ENCODE data around the gene PEX14. TPM values are rescaled to one million over a fixed set of nuclear protein-coding genes. Genes with fewer than 3 reads are reported as not detected.

The PEX14 gene
- total RNA-seq, 2 experiments from 2014 or later, result 19.6 to 19.9 TPM

DNA sequence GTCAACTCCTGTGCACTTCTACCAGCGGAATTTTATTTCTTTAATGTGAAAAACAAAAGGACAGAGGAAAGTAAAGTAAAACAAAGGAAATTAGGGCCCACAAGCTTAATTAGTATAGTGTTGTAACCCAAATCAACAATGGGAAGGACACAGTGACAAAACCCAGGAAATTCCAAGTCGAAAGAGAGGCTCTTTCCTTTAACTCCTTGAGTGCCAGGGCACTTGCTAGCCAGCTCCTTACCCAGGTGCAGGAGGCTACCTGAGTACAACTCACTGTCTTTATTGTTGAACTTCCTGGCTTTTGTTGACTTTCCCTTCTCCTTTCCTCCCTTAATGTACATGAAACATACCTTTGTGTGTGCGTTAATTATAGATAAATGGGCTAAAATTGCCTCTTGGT, 55.0 kb downstream of the PEX14 start:
- ChIA-PET POLR2A (no interaction called here), CTCF (no interaction called here)

DNA sequence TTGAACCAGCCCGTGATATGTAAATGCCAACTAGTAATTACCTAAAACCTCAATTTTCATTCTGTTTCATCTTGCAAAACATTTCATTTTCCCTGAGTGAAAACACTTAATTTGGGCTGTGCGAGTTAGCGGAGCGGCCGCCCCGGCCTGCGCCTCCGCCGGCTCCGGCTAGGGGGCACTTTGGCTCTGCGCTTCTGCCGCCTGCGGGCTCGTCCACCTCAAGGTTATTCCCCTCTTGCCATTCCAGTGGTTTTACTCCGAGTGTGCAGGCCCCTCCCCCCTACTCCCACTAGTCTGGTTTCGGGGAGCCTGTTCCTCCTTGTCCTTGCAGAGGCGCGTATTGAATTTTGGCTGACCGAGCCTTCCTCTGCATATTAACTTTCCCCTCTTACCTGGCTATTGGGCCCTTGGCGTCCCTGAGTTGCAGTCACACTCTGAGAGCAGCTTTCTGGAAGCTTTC, 55.6 kb downstream of the PEX14 start:
- ChIA-PET POLR2A (no interaction called here), CTCF (no interaction called here)

DNA sequence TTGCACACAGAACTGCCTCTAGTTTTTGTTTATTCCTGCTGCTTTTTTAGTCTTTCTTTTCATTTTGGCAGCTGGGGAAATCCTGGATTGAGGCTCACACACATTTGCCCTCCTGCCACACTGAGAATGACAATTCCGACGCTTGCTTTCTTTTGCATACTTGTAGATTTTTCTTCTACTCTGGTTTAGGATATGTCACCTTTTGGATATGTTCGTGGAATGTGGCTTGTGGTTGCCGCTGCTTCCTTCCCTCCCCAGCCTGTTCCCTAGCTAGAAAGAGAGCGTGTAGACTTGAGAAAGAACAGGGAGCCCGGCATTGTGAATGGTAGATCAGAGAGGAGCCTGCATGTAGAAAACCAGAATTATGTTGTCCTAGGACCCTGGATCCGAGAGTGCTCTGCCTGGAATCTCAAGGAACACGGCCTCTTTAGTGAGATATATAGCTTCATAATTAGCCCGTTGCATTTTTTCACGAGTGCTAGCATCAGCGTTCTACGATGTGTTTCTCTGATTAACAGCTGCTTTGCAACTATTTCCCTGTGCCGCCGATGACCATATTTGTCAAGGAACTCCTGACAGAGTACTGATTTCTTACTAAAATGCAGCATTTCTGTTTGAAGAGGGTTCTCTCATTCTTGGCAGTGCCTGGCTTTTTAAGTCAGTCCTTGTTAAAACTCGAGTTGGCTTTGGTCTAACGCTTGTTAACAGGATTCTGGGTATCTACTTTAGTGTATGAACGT, 56.2 kb downstream of the PEX14 start:
- CTCF ChIA-PET, result no interaction called here
- POLR2A ChIA-PET, result no interaction called here

DNA sequence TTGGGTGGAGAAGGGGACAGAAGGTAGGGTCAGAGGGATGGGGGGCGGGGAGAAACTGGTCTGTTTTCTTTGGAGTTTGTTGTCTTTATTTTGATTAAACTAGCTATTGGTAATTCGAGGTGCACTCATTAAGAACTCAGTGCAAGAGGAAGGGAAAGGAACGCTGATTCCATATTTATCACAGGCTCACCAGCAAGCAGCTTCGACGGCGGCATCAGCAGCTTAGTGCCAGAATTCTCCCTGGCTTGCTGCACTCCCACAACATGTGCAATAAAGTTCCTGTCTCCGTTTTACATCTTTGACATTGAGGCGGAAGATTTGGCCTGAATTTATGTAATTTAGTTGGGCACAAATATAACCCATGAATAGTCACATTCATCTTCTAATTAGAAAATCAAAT, 57.6 kb downstream of the PEX14 start:
- CTCF ChIA-PET, result no interaction called here
- POLR2A ChIA-PET, result no interaction called here

DNA sequence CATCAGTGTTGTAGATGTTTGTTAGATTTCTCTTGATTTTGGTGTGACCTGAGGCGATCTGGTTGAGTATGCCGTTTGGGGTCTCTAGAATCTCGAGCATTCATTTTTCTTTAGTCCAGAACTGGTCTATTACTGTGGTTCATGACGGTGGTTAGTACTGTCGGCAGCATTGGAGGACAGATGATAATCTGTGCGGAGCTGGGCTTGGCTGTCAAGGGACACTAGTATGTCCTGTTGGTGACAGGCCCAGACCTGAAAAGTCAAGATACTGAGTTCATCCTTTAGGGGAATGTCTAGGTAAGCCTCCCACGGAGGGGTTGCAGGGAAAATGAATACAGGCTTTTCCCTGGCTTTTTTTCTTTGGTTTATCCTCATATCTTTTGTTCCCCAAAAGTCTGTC, 59.8 kb downstream of the PEX14 start:
- CTCF ChIA-PET, result no interaction called here
- POLR2A ChIA-PET, result no interaction called here

DNA sequence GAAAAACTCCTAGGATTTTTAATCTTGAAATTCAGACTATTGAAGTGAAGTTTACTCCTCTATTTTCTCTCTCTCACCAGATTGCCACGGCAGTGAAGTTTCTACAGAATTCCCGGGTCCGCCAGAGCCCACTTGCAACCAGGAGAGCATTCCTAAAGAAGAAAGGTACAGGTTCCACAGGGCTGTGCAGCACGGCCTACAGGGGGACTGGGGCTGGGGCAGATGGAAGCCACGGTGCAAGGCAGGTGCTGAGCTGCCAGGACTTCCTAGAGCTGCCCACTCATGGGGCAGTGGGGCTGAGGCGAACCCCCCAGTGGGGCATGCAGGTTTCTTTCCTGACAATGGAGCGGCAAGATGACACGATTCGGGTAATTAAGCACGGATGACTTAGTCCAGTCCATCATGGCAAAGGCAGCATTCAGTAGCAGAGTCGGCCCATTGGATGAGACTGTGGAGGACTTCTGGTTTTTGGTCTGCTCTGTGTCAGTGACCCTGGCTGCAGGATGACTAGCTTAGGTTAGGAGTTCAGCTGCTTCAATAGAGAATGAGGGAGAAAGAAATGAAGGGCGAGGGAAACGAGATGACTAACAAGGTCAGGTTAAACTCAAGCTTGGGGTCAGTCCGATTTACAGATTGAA, 61.5 kb downstream of the PEX14 start:
- POLR2A ChIA-PET, result no interaction called here
- CTCF ChIA-PET, result interaction anchor here (2.0 kb wide), 1 partner anchor 28 kb away, joined by 9 read pairs; no protein-coding TSS in a partner anchor

DNA sequence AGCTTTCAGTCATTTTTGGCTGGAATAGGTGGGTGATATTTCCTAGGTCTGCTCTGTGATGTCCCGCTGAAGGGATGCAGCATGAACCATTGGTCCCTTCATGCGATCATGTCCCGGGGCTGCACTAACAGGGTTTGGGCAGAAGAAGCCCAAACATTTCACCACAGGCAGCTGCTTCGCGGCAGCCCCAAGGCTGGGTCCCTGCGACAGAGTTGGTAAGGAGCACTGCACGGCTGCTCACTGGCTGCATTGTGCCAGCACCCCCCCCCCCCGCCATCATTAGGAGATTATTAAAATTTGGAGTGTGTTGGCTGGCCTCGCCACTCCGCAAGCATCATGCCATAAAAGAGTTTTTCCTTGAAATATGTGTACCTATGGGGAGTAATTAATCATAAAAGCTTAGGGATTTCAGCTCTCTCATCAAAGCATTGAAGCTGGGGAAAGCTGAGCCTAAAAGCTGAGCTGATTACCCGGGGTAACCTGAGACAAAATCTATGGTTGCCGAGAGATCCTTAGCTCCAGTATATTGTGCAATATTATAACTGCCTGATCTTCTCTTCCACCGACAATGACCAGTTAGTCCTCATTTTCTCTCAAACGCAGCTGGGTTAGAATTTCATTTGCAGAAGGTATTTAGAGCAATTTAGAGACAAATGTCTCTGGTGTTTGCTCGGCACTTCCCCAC, 62.5 kb downstream of the PEX14 start:
- POLR2A ChIA-PET, result no interaction called here
- CTCF ChIA-PET, result interaction anchor here (2.0 kb wide), 1 partner anchor 29 kb away, joined by 9 read pairs; no protein-coding TSS in a partner anchor

DNA sequence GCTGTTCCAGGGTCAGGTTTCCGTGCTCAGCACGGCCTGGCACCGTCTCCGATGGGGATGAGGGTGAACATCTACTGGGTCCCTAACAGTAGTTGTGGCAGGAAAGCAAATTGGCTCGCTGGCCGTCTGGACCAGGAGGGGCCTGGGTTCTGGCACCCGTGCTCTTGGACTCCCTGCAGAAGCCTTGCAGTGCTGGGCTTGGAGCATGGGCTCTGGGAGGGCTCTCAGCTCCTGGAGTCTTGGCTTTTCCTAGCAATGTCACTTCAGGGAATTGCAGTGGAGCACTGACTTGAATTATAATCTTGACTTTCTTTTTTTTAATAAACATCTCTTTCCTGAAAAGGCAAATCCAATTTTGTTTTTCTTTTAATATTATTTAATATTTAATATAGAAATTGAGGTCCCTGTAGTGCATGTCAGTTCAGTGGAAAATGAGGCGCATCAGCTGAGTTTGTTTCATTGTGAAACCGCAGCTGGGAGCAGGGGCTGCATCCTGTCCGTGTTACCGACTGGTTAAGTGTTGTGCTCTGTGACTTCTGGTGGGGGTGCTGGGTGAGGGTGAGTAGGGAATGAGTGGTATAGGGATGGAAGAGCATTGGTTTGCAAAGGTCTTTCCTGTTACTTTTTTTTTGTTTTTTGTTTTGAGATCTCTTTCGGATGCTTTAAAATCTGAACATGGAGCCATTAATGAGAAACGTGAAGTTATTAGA, 64.1 kb downstream of the PEX14 start:
- CTCF ChIA-PET, result no interaction called here
- POLR2A ChIA-PET, result no interaction called here

DNA sequence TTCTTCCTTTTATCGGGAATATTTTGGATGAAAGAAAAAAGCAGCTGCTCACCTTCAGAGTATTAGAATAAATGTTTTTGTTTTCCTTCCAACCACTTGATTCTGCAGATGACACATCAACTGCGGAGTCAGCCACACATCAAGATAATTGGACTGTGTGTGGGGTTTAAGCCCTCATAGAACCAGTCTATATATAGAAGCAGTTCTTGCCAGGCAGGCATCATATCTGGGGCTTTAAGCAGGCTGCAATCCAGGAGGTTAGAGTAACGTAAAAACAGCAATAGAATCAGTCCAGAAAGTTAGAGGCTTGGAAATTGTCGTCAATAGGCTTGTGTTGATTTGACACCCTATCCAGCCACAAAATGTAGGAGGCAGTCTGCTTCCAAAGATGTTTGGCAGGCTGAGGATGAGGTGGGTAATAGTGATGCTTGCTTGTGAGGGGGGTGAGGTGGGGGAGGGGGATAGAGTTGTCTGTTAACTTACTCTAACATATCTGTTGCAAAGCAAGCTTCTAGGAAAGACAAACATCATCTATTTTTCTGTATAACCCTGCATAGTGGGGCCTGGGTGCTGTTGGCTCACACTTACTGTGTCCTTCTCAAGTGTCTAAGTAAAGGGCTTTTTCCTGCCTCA, 64.8 kb downstream of the PEX14 start:
- ChIA-PET POLR2A (no interaction called here), CTCF (interaction anchor here (0.6 kb wide), 1 partner anchor 371 kb away, joined by 3 read pairs; no protein-coding TSS in a partner anchor)

DNA sequence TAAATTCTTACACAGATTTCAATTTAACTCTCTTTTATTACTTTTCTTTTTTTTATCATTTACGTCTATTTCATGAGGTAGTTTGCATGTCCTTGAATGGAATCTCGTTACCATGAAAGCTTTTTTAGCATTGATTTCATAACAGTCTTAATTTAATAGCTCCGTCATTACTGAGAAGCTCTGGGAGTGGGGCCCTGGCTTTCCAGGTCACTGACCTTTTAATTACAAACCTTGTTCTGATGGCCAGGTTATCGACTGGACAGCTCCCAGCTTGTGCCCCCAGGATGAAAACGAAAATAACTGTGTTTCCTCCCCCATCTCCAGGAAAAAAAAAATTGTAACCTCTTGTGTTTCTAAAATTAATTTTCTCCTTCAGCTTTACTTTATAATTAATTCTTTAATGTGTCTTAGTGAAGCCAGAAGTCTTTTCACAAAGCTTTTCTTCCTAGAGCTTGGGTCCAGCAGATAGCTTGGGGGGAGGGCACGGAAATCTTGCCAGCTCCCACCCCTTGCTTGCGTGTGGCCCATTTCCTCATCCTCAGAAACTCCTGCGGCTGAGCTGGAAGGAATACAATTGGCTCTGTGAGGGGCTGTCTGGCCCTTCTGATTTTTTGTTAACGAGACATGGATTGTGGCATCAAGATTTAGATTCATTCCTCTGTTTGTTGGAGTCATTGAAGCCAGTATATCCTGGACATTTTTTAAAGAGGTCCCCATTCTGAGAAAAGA, 65.7 kb downstream of the PEX14 start:
- CTCF ChIA-PET, result interaction anchor here (0.6 kb wide), 2 partner anchors 370 to 443 kb away, joined by 3 read pairs; no protein-coding TSS in a partner anchor
- POLR2A ChIA-PET, result no interaction called here

DNA sequence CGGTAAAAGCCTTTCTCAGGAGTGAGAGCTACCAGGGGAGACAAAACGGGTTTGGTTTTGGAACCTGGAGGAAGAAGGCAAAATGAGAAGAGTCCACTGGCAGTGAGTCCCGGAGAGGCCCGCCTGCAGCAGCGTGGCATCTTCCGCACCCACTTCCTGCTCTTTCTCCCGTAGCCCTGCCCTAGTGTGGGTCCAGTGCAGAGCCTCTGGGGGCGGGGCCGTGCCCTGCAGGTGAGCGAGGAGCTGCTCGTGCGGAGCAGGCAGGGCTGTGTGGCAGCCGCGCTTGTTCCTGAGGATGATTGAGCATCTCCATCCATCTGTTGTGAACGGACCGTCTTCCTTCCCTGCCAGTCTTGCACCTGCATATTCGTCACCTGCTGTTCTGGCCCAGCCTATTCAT, 66.5 kb downstream of the PEX14 start:
- ChIA-PET CTCF (no interaction called here), POLR2A (no interaction called here)

DNA sequence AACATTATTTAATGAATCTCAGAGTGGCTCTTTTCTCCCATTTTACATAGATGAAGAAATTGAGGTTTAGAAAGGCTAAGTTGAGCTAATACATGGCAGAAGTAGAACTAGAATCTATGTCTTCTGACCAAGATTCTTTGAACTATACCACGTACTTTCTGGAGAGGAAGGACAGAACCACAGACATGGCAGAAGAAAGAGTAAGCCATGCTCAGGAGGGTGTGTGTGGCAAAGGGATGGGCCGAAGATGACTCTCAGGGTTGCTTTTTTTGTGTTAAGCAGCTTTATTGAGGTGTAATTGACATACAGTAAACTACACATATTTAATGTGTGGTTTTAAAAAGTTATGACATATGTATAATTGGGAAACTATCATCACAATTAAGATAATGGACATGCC, 69.5 kb downstream of the PEX14 start:
- ChIA-PET CTCF (no interaction called here), POLR2A (no interaction called here)

DNA sequence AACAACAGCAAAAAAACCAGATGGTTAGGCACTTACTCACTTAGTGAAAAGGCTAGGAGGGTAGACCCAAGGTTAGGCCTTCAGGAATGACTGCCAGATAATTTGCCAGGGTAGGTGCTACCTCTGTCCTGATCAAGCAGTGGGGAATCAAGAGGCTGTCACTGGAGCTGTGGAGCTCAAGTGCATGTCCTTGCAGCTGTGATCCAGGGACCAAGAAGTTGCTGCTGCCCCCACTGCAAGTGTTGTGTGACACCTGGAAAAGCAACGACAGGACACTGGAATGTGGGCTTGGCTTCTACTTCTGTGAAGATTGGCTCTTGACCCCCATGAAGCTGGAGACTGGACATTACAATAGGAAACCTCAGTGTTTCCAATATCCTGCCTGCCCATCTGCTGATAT, 72.1 kb downstream of the PEX14 start:
- POLR2A ChIA-PET, result no interaction called here
- CTCF ChIA-PET, result no interaction called here

DNA sequence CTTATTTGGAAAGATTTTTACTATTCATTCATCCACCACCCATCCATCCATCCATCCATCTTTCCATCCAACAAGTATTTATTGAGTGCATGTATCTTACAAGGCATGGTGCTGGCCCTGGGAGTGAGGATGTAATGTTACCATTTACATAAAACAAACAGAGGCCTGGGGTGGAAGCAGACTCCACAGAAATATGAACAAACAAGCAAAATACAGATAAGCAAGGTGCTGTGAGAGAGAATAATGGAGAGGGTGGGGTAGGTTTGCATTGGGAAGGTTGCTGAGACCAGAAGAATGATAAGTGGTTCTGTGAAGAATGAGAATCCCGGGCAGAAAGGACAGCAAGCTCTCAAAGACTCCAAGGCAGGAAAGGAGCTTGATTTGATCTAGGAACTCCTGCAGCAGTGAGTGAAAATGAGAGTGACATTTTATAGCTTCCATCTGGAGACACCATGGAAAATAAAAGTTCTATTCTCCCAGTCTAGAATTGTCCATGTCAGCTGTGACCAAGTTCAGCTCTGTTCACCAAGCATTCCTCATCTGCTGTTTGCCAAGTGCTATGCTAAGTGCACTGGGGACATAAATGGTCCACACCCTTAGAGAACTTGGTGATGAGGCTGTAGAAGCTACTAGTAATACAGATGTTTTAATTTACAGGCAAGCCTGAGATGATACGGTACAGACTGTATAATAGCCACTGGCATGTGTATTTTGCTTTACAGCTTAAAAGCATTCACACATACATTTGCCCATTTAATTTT, 75.3 kb downstream of the PEX14 start:
- ChIA-PET CTCF (no interaction called here), POLR2A (no interaction called here)

DNA sequence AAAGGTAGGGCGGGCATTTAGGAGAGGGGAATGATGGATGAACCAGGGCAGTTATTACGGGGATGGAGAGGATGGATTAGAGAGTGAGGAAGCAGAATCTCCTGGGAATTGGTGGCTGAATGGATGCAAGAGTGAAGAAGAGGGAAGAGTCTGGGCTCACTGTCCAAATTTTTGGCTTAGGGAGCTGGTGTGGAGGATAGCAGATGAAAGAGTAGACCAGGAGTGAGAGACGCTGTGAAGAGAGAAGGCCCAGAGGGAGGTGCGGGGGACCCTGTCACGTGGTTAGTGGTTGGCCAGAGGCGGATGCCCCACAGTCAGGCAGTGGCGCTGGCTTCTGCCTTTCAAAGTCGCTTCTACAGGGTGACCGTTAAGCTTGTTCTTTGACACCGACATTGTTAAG, 78.4 kb downstream of the PEX14 start:
- ChIA-PET POLR2A (no interaction called here), CTCF (no interaction called here)

DNA sequence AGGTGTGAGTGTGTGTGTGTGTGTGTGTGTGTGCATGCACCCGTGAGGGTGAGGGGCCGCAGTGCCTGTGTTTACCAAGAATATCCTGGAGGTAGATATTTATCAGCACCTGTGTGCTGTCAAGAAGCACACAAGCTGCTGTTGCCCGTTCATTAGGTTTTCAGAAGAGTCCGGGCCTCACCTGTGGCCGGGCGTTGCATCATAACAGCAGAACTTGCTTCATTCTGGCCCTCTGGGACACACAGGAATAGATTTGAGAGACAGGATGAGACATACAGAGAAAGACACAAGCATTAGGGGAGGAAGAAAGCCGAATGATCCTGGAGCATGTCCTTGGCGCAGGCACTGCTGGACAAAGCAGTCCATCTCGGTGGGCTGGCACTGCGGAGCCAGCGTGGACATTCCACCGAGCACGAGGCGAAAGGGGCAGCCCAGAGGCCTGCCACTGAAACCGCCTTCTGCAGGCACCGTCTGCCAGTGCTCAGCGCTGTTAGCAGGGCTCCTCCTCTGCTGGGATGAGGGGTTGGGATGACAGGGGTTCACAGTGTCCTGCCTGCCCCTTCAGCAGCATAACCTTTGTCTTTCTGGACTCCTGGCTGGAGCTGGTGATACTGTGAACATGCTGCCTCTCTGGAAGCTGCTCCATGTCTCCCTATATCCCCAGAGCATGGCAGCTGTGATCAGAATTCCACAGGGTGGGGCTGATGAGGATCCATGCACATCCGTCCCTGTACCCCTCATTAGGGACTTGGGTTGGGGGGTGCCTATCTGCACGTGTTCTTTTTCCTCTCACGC, 81.1 kb downstream of the PEX14 start:
- ChIA-PET CTCF (no interaction called here), POLR2A (no interaction called here)

DNA sequence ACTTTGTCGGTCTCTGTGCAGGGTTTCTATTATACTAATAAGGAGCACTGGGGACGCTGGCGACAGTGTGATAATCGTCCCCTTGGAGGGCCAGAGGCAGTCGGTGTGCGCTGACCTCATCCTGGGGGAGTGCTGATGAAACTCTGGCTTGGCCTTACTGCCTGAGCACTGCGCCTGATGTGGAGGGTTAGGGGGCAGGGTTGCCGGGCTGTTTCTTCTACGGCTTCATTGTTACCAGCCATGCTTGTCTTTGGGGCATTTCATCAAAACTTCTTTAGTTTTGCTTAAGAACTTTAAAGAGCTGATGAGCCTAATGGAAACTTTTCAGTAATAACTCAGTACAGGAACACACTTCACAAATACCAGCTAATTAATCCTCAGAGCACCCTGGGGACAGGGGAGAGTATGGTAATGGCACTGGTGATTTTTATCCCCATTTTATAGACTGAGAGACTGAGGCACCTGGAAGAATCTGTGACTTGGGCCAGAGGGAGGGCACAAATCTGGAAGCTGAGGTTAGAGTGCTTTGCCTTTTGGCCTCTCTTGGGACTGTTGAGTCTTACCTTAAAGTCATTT, 81.8 kb downstream of the PEX14 start:
- CTCF ChIA-PET, result no interaction called here

DNA sequence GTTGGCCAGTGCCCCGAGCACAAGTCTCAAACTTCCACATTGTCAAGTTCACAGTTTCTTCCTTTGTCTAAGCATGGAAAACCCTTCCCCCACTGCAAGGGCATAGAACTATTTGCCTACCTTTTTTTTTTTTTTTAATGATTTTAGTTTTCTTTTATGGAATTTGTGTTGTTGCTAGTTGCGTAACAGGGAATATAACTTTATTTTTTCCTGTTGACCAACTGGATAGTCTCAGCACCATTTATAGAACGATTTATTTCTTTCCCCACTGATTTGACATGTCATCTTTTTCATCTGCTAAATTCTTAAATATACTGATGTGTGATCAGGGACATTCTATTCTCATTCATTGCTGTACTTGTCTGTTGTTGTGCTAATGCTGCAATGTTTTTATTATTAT, 83.0 kb downstream of the PEX14 start:
- ChIA-PET POLR2A (no interaction called here), CTCF (no interaction called here)

More for the DNA sequence above, 81.8 kb downstream of the PEX14 start:
- POLR2A ChIA-PET, result no interaction called here

Measured in activated CD8-positive, alpha-beta memory T cell treated with anti-CD3 and anti-CD28 coated beads for 36 hours (primary cell).